GM19468 (cell line): ENCODE data around the gene MAP4K4.
A peak's percentile ranks its signal among the peaks of the same experiment; 100 is the strongest.
"Not testable (repeated sequence)": the region's sequence is repeated elsewhere in the genome, so short reads cannot be mapped to it uniquely, and the experiment has no call there.

Source experiments
- ATAC-seq: cut with Tn5 transposase; IDR thresholded peaks from one replicate; pipeline ENCODE4 v1.9.1; 2021; ENCODE audit warnings: mild to moderate bottlenecking, moderate library complexity, moderate number of reproducible peaks; ENCODE audit not compliant: unreplicated experiment; ENCODE audit errors: extremely low read depth

Gene MAP4K4

GRCh38 chr2:101737478-101738255 is 40.2 kb downstream of the MAP4K4 start:
- ATAC-seq = no peak

DNA sequence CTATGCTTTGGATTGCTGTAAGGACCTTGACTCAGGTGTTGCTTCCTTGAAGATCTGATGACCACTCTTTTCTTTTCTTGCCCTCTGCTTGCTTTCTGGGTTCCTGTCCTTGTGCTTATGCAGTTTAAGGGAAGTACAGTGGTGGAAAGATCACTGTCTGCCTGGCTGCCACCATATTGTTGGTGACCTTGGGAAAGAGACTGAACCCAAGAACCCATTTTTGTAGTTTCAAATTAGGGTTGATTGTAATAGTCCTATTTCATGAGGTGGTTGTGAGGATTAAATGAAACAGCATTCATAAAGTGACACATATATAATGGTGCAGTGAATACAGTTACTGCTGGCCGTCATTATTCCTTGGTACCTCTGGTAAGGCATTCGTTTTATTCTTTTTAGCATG is 41.1 kb downstream of the MAP4K4 start:
- ATAC-seq = no peak

DNA sequence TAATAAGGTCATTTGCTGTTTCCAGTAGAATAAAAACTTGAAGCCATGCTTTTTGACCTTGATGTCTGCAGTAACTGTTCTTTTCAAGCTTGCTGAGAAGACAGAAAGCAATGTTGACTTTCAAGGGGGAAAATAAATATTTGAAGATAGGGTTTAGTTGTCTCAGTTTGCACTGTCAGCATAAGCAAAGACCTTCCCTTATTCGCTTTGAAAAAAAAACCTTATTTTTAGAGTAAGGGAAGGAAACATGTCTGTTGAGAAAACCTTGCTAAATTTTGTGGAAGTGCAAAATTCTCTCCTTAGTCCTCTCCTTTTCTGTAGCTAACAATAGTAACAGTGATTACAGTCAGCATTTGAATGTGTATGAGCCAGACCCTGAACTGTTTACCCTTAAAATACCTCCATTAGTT is 43.1 kb downstream of the MAP4K4 start:
- ATAC-seq = no peak

GRCh38 chr2:101741775-101742520 is 44.4 kb downstream of the MAP4K4 start:
- no peak for ATAC-seq

DNA sequence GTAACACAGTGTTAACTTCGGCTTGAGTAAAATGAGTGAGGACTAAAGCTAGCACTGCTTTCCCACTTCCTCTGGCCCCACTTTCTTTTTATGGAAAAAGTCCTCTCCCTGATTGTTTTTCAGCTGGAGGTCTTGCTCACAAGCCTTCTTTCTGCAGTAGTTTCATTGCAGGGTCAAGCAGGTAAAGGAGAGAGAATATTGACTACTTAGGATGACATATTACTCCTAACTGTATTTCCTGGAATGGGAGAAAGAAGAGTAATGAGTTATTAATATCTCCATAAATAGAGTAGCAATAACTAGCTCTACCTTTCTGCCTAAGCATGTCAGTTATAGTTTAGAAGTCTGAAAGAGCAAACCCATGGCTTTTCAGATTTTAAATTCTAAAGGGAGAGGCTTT is 45.0 kb downstream of the MAP4K4 start:
- no peak for ATAC-seq

GRCh38 chr2:101743288-101743687 is 45.8 kb downstream of the MAP4K4 start:
- no peak for ATAC-seq

GRCh38 chr2:101744832-101745231 is 47.3 kb downstream of the MAP4K4 start:
- no peak for ATAC-seq

- ATAC-seq = no peak
These were observed 48.5 kb downstream of the MAP4K4 start for GRCh38 chr2:101745711-101746694.

DNA sequence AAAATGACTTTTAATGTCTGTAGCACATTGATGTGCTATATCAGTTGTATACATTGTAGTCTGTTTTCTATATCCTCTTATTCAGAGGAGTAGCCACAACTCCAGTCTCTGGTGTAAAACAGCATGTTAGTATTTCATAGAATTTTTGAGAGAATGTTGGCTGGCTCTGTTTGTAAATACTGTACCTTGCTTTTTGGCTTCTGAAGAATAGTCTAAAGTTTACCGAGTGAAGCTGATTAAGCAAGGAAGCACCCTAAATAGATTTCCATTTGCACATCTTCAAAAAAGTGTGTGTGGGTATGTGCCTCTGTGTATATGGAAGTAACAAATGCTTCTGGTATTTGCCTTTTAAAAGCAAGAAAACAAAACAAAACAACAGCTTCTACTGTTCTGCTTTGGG is 50.5 kb downstream of the MAP4K4 start:
- no peak for ATAC-seq

DNA sequence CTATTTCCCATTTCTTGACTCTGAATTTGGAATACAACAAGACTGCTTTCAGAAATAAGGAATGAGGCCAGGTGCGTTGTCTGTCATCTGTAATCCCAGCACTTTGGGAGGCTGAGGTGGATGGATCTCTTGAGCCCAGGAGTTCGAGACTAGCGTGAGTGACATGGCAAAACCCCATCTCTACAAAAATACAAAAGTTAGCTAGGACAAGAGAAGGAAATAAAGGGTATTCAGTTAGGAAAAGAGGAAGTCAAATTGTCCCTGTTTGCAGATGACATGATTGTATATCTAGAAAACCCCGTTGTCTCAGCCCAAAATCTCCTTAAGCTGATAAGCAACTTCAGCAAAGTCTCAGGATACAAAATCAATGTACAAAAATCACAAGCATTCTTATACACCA is 51.0 kb downstream of the MAP4K4 start:
- ATAC-seq = not testable (repeated sequence)

GRCh38 chr2:101750688-101751087 is 53.2 kb downstream of the MAP4K4 start:
- no peak for ATAC-seq

DNA sequence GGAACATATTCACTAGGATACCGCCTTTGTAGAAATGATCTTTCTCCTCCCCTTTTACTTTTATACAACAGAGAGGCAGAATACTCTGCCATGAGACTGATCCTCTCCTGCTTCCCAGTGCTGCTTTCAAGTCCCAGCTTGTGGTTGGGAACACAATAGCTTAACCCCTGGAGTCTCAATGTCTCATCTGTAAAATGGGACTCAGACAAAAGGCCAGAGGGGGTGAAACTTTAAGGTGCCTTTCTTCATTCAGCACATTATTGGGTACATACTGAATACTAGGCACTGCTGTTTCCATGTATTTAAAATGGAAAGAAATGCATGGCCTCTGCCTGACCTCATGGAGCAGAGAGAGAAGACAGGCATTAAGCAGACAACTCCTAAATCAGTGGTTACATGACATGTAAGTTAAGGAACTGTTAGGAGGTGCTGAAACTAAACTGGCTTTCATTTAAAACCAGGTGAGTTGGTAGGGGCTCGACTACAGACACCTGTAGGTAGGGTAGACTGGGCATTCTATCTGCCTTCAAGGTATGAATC is 53.8 kb downstream of the MAP4K4 start:
- ATAC-seq = no peak

DNA sequence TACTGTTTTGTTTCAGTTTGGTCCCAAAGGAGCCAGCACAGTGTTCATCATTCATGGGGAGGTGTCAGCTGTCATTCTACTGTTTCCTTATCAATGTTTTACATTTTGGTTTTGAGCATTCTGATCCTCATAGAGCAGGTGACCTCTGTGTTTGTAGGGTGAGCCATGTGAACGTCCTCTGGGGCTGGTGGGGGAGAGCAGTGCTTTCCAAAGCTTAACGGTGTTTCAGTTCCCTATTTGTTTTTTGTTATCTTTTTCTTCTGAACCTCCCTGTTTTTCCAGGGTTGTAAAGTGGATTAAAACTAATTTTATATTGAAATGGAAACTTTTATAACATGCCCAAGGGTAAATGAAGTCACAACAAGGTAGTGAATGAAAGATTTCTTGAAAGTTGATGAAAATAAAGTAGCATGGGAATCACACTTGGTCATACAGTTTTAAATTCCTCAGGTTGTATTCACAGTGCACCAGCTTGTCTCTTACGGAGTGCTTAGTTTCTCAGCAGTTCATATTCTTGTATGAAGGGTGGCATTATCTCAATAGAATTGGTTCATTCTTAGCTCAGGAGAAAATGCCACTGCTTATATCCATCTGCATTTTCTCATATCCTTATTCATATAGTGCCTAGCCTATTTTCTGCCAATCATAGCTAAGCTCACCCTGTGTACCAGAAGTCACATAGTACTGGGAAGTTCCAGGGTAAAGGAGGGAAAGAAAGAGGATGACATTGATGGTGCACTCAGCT is 54.5 kb downstream of the MAP4K4 start:
- ATAC-seq = peak; percentile 40

GRCh38 chr2:101752716-101753616 is 55.5 kb downstream of the MAP4K4 start:
- no peak for ATAC-seq

- ATAC-seq = no peak
These were observed 56.4 kb downstream of the MAP4K4 start for GRCh38 chr2:101753720-101754490.

GRCh38 chr2:101754618-101755017 is 57.1 kb downstream of the MAP4K4 start:
- ATAC-seq = no peak

DNA sequence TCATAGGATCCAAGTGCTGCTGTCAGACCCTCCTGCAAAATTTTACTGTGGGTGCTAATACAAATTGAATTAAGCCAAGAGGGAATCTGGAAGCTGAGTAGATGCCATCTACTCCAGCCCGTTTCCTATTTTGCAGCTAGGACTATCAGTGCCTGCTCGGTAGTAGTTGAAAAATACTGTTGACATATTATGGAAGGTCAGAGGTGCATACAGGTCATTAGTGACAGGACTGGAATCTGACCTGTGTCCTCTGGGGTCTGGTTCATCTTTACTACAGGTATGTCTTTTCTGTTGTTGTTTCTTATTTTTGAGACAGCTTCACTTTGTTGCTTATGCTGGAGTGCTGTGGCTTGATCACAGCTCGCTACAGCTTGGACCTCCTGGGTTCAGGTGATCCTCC is 58.8 kb downstream of the MAP4K4 start:
- no peak for ATAC-seq

GRCh38 chr2:101758001-101758400 is 60.5 kb downstream of the MAP4K4 start:
- peak; percentile 37 for ATAC-seq
